ACHN (cell line): ENCODE data around the gene KCMF1.
A peak's percentile ranks its signal among the peaks of the same experiment; 100 is the strongest.

ENCODE experiments used
- DNase-seq: peaks from one replicate; pipeline ENCODE4 v3.0.0-alpha.2; 2015
- in situ Hi-C: cut with HindIII; loops from 2 replicates; pipeline ENCODE4 v1.10.0; 2017; ENCODE audit warnings: low sequenced_read_pairs, low pct_ligation_motif_present, low pct_unique_long_range_greater_than_20kb

Gene KCMF1

DNA sequence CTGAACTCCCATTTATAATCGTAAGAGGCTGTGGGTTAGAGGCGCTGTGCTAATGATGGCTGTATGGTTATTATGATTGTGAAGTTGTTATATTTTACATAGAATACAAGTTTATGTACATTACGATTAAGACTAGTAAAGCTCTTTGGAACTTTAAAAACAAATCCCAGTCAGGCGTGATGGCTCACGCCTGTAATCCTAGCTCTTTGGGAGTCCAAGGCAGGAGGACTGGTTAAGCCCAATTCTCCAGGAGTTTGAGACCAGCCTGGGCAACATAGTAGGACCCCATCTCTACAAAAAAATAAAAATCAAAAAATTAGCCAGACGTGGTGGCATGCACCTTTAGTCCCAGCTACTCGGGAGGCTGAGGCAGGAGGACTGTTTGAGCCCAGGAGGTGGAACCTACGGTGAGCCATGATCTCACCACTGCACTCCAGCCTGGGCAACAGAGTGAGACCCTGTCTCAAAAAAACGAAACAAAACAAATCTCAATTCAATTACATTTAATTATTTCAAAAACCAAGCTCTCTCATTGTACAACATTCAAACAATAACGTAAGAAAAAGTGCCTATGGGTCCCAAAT lies 23.9 kb upstream of the KCMF1 start:
- no peak for DNase-seq
- in situ Hi-C loops = no loop called here

DNA sequence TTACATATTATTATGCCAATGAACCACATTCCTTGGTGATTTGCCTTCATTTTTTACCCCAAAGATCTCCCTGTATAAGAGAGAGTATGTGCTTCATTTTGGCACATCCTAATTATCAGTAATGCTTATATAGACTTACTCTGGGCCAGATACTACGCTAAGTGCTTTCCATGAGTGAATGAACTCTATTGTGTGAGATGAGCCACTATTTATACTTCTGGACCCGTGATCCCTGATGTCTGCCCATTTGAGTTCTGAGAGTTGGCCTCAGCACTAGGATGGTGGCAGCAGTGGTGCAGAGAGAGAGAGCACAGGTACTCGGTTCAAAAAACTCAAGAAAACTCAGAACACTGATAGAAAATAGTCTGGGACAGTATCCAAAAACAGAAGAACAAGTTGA lies 17.4 kb upstream of the KCMF1 start:
- in situ Hi-C loops = no loop called here
- no peak for DNase-seq

DNA sequence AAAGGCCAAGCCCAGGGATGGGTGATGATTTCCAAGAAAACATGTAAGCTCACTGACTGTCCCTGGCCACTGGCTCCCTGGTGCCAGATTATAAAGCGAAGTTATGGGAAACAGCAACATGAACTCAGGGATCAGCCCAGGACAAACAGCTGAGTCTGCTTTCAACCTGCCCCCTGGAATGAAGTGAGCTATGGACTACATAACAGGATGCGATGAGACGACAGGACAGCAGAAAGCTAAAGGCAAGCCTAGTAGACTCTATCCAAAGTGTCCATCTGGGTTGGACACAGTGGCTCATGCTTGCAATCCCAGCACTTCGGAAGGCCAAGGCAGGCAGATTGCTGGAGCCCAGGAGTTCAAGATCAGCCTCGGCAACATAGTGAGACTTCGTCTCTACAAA lies 16.6 kb upstream of the KCMF1 start:
- no peak for DNase-seq
- in situ Hi-C loops = no loop called here

DNA sequence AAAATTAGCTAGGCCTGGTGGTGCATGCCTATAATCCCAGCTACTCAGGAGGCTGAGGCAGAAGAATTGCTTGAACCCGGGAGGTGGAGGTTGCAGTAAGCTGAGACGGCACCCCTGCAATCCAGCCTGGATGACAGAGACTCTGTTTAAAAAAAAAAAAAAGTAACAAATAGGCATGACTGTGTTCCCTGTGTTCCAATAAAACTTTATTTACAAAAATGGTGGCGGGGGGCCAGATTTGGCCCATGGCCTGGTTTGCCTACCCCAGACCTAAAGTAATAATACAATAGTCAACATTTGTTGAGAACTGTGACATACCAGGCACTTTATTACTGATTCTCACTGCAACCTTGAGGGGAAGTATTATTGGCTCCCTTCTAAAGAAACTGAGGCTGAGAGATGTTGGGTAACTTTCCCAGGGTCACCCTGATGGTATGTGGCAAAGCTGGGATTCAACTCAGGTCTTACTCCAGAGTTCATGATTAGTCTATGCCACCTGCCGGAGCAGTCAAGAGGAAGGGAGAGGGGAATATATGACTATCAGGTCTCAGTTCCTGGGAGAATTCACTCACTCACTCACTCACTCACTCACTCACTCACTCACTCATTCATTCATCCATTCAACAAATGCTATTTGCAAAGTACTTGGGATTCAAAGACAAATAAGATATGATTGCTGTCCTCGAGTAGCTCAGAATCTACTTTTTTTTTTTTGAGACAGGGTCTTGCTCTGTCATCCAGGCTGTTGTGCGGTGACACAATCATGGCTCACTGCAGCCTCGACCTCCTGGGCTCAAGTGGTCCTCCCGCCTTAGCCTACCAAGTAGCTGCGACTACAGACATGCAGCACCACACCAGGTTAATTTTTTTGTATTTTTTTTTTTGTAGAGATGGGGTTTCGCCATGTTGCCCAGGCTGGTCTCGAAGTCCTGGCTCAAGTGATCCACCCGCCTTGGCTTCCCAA lies 14.3 kb upstream of the KCMF1 start:
- DNase-seq = no peak
- in situ Hi-C loops = no loop called here

DNA sequence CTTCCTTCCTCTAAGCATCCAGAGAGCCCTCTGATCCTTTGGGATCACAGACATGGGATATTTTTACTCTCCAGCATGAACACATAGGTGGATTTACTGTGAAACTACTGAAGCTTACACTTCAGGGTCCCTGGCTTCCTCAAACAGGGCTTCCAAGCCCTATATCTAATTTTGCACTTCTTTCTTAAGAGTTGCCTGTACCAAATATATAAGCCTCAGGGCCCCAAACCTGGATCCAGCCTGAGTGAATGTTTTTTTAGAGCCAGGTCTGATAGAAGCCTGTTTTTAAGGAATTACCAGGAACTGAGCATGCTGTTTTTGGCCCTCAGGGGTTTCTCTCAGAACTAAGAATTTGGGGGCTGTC lies 13.2 kb upstream of the KCMF1 start:
- peak; percentile 42 for DNase-seq
- in situ Hi-C loops = no loop called here

DNA sequence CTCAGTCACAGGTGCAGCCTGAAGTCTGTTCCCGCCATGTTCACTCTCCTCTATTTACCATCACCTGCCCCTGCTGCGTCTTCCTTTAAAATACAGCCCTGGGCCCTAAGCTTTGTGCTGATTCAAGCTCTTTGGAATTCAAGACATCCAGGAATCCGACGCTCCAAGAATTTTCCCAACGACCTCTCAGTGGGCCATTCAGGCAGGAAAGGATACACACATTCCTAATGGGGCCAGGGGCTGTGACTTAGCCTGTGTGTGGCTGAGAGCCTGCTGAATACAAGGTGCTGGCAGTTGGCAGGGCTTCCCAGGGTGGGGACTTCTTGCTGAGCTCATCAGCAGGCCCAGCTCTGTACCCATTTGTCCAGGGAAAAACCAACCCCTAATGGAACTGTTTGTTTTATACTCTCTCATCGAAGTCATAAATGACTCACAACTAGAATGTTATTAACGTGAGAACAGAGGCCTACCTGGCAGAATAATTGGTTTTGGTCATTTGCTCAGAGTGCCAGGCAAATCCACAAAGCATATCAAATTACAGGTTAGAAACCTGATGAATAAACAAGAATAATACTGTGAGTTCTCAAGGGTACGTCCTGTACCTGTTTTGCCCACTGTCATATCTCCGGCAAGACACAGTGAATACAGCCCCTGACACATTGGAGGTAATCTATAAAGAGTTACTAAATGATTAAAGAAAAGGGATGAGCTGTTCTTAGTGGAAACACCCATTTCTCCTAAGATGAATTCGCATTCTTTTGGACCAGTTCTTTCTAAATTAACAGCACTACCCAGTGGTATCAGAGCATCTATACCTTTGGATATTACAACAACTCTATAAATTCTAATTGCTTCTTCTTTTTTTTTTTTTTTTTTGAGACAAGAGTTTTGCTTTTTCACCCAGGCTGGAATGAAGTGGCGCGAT lies 12.6 kb upstream of the KCMF1 start:
- in situ Hi-C loops = no loop called here
- DNase-seq = peak; percentile 99

DNA sequence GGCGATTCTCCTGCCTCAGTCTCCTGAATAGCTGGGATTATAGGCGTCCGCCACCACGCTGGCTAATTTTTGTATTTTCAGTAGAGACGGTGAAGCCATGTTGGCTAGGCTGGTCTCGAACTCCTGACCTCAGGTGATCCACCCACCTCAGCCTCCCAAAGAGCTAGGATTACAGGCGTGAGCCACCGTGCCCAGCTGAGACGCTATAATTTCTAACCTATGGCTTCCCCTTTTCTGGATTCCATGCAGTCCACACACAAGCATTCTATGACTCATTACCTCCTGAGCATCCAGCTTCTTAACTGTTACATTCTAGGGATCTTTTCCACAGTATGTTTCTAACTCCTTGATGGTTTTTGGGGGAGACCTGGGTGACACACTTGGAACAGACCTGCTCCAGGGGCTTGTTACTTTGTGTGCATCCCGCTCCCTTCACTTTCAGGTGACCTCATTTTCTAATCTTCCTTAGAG lies 11.8 kb upstream of the KCMF1 start:
- DNase-seq = peak; percentile 86
- in situ Hi-C loops = no loop called here

DNA sequence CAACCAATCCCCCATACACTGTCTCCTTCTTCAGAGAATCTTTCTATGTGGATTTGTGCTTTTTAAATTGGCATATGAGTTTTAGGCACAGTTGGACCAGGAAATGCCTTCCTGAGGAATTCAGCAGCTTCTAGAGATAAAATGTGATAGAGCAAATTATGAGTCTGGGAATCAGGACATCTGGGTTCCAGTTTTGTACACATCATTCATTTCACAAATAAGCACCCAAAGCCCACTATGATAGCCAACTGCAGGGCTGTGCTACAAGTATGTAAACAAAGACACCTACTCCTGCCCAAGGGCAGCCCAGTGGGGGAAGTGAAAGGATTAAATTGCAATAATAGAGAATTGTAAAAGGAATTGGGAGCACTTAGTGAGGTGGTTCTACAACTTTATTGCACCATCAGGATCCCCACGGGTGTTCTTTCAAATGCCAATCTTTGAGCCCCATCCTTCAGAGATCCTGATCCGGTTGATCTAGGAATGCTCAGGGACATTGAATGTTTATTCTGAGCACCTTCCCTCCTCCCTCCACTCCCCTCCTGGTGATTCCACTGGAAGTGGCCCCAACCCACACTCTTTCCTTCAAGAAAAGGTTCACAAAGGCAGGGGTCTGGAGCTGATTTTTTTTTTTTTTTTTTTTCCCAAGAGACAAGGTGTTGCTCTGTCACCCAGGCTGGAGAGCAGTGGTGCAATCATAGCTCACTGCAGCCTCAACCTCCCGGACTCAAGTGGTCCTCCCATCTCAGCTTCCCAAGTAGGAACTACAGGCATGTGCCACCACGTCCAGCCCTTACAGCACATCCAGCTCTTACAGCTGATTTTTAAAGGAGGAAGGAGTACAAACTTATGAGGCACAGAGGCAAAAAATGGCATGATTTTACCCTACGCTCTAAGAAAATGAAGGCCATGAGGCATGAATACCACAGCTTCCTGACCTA lies 11.1 kb upstream of the KCMF1 start:
- no peak for DNase-seq
- in situ Hi-C loops = no loop called here

DNA sequence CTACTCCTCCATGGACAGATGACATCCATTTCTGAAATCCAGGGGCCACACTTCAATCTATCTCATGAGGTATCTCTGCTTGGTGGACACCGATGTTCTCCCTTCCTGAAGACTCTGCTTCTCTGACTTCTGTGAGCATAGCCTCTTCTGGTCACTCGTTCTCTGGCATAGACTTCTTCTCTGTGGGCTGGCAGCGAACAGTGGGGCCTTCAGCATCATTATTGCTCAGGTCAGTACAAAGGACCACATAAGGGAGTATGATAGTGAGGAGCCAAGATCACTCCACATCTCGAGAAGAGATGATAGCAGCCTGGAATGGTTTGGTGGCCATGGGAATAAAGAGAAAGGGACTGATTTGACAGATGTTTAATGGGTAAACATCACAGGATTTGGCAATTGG lies 8.0 kb upstream of the KCMF1 start:
- in situ Hi-C loops = no loop called here
- no peak for DNase-seq

DNA sequence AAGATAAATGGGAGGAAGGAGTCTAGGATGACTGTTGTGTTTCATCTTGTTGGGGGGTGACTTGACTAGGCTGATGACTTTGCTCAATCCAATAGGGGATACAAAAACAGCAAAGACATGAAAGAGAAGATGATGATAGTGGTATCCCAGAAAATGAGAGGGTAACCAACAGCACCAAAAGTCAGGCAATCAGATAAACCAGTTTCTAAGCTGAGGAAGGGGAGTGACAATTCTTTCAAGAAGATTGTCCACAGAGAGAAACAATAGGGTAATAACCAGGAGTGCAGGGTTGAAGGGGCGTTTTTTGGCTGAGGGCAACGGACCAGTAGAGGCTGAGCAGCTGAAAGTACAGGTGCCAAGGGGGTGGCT lies 7.7 kb upstream of the KCMF1 start:
- DNase-seq = no peak
- in situ Hi-C loops = no loop called here

DNA sequence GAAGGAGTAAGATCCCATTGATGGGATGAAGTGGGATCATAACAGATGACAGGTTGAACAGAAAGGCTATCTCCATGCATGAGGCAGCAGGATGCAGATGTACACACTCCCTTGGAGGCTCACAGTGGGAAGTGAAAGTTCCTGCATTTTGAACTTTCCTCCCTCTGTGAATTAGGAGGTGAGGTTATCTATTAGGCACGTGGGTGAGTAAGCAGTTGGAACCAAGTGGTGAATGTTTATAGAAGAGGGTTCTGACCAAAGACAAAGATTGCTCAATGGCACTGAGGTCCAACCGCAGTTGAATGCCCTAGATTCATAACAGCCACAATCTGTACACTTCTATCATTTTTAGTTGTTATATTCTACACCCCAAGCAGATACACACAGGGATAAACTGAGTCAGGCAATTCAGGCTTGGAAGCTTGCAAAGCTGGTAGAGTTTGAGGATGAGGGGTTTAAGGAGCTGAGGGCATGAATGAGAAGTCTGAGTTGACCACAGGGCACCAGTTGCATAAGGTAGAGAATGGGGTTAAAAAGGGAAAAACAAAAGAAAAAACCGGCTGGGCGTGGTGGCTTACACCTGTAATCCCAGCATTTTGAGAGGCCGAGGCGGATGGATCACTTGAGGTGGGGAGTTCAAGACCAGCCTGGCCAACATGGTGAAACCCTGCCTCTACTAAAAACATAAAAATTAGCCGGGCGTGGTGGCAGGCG lies 7.1 kb upstream of the KCMF1 start:
- in situ Hi-C loops = no loop called here
- peak; percentile 89 for DNase-seq

DNA sequence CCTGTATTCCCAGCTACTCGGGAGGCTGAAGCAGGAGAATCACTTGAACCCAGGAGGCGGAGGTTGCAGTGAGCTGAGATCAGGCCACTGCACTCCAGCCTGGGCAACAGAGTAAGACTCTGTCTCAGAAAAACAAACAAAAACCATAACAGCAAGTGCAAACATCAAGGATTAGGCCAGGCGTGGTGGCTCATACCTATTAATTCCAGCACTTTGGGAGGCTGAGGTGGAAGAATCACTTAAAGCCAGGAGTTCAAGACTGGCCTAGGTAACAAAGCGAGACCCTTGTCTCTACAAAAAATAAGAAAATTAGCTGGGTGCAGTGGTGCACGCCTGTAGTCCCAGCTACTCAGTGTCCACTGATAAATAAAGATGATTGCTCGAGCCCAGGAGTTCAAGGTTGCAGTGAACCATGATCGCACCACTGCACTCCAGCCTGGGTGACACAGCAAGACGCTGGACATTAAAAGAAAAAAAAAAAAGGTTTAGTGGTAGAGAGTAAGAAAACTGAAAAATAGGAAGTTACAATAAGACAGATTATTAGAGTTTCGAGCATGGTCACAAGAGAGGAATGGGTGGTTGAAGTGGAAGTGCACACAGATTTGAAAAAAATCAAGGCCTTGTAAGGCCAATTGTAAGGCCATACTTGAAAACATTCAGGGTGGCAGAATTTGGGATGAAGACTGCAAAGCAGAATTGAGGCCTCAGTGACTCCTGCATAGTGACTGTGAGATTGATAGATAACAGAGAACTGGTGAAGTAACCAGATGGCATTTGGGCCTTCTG lies 6.4 kb upstream of the KCMF1 start:
- no peak for DNase-seq
- in situ Hi-C loops = no loop called here

DNA sequence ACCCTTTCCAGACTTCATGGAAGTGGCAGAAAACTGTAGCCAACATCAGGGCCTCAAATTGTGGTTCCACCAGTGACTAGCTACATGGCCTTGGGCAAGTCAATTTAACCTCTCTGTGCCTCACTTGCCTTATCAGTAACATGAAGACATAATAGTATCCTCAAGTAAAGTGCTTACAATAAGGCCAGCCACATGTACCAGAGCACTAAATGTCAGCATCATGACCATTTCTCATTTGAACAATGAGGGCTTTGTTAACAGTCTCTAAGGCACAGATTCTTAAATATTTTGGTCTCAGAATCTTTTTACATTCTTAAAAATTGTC lies 5.8 kb upstream of the KCMF1 start:
- DNase-seq = no peak
- in situ Hi-C loops = no loop called here

DNA sequence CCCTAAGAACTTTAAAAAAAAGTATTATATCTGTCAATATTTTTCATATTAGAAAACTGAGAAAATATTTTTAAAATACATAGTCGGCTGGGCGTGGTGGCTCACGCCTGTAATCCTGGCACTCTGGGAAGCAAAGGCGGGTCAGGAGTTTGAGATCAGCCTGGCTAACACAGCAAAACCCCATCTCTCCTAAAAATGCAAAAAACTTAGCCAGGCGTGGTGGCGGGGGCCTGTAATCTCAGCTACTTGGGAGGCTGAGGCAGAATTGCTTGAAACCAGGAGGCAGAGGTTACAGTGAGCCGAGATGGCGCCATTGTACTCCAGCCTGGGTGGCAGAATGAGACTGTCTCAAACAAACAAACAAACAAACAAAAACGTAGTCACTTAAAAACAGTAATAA lies 5.1 kb upstream of the KCMF1 start:
- in situ Hi-C loops = no loop called here
- DNase-seq = no peak

DNA sequence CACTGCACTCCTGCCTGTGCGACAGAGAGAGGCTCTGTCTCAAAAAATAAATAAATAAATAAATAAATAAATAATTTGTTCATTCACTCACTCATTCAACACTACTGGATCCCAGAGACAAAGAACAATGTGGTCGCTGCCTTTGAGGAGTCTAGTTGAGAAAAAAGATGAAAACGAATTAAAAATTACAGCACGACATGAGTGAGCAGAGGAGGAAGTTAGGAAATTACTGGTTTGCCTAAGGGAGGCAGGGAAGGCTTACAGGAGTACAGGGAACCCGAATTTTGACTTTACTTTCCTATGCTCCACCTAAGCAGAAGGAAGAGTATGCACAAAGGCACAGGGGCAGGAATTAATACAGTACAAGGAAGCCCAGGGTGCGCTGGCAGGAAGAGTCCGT lies 4.2 kb upstream of the KCMF1 start:
- in situ Hi-C loops = no loop called here
- no peak for DNase-seq

DNA sequence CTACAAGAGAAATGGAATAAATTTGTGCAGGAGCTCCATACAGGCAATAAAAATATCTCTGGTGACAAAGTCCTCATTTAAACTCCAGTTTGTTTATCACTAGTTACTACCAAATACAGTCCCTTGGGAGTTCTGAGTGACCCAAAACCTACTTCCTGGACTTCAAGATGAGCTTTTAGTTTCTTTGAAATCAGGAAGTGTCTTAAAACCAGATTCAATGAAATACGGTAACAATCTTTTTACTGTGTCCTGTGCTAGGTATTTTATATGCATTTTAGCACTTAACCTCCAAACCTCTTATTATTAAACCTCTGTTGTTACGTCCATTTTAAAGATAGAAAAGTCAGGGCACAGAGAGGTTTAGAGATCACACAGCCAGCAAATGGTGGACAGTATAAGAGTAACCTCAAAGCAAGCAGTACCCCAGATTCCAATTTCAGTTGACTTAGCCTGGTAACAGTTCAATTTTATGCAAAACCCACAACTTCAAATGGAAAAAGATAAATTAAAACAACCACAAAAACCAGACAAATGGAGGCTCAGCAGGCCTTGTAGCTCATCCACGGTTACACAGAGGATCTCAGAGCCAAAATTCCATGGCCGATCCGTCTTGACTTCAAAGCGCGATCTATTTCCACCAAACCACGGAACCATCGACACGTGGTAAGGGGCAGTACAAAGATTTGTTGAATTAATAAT lies 1.3 kb upstream of the KCMF1 start:
- in situ Hi-C loops = no loop called here
- peak; percentile 42 for DNase-seq
